Lower lobe of right lung (tissue), 2 donors: ENCODE measurements around the gene PSG6. TPM values are rescaled to one million over a fixed set of nuclear protein-coding genes. Genes with fewer than 3 reads are reported as not detected.
"Not testable (repeated sequence)": the region's sequence is repeated elsewhere in the genome, so short reads cannot be mapped to it uniquely, and the experiment has no call there.

Experiments
- ATAC-seq, 2 donors: fragments of 200-7000 bp; cut with Tn5 transposase; one replicate each; pipeline ENCODE4 v1.9.1; 2020 to 2022; ENCODE audit warnings: mild to moderate bottlenecking in 2 of 2, moderate library complexity in 2 of 2
- DNase-seq: peaks from one replicate; pipeline ENCODE4 v3.0.0-alpha.2; 2020
- H3K27ac ChIP-seq: fragments of 200-600 bp; one replicate; pipeline ENCODE4 v1.8.0; 2022
- H3K27me3 ChIP-seq: fragments of 200-600 bp; one replicate; pipeline ENCODE4 v1.8.0; 2022; ENCODE audit warnings: low read depth
- H3K36me3 ChIP-seq: fragments of 200-600 bp; one replicate; pipeline ENCODE4 v1.8.0; 2022; ENCODE audit warnings: mild to moderate bottlenecking
- H3K4me1 ChIP-seq: fragments of 200-600 bp; one replicate; pipeline ENCODE4 v1.8.0; 2022
- H3K4me3 ChIP-seq: fragments of 200-600 bp; one replicate; pipeline ENCODE4 v1.8.0; 2022; ENCODE audit warnings: mild to moderate bottlenecking
- H3K9me3 ChIP-seq: fragments of 200-600 bp; one replicate; pipeline ENCODE4 v1.8.0; 2022
- CTCF ChIP-seq: fragments of 200-600 bp; IDR thresholded peaks from one replicate; pipeline ENCODE4 v1.8.0; 2022; ENCODE audit warnings: antibody characterized with exemption, mild to moderate bottlenecking
- intact Hi-C: fragments of 100-400 bp; cut with DNase I; formaldehyde crosslinking; loops from one replicate; pipeline ENCODE4 v1.11.0; 2022
- total RNA-seq: library from RNA; stranded (reverse); fragmentation: NEBNext Ultra II Directional; extraction: Animal tissue kit (Norgen Biotek cat#: 25700); gene quantifications from one replicate; pipeline ENCODE4 v1.2.1, GENCODE V29; 2021
- donor health status: DM: no; HTN: yes; CAD: no; lungs with severe emphysema.

Gene PSG6
- total RNA-seq, 1 donor from 2014 or later: not detected

- peak; percentile 28 for TF ChIP-seq CTCF
- intact Hi-C loops, H3K4me3 ChIP-seq: not testable (repeated sequence)
Measured at GRCh38 chr19:42881279-42881678, 36.4 kb downstream of the PSG6 start.

GRCh38 chr19:42880621-42881020, 37.1 kb downstream of the PSG6 start:
- DNase-seq, intact Hi-C loops, H3K27ac ChIP-seq, H3K9me3 ChIP-seq, H3K4me3 ChIP-seq, ATAC-seq, H3K4me1 ChIP-seq, H3K36me3 ChIP-seq: not testable (repeated sequence)
- H3K27me3 ChIP-seq: peaks cover 11% of the 10 kb centered on the region

More at GRCh38 chr19:42881279-42881678, 36.4 kb downstream of the PSG6 start:
- H3K27ac ChIP-seq, ATAC-seq, H3K36me3 ChIP-seq, H3K9me3 ChIP-seq, DNase-seq, H3K4me1 ChIP-seq: not testable (repeated sequence)
- H3K27me3 ChIP-seq: peaks cover 11% of the 10 kb centered on the region

GRCh38 chr19:42879613-42880012, 38.1 kb downstream of the PSG6 start, which contains the start of gene PSG1:
Gene PSG1 (minus strand): TSS chr19:42879713. CDS start chr19:42879581, 132 bp downstream.
- Histone ChIP-seq H3K36me3 (no peaks in the 10 kb centered on the region), H3K27ac (no peak within 1 kb of the TSS), H3K9me3 (no peaks in the 10 kb centered on the region), H3K27me3 (peaks cover 3% of the 10 kb centered on the region), H3K4me3 (no peak within 1 kb of the TSS), H3K4me1 (no peaks in the 10 kb centered on the region)
- DNase-seq: no peak
- no peak for ATAC-seq
- TF ChIP-seq CTCF: no peak
- intact Hi-C loops: no loop called here

GRCh38 chr19:42876596-42876995, 41.1 kb downstream of the PSG6 start:
- ATAC-seq, H3K4me3 ChIP-seq, H3K9me3 ChIP-seq, H3K27me3 ChIP-seq, H3K4me1 ChIP-seq, H3K36me3 ChIP-seq, H3K27ac ChIP-seq, DNase-seq, intact Hi-C loops: not testable (repeated sequence)

- ATAC-seq, H3K9me3 ChIP-seq, intact Hi-C loops, H3K4me1 ChIP-seq, H3K36me3 ChIP-seq, H3K4me3 ChIP-seq, DNase-seq, H3K27me3 ChIP-seq, H3K27ac ChIP-seq: not testable (repeated sequence)
Measured at GRCh38 chr19:42875881-42876280, 41.8 kb downstream of the PSG6 start.

GRCh38 chr19:42874901-42875813, 42.5 kb downstream of the PSG6 start:
- DNase-seq, H3K4me1 ChIP-seq, H3K4me3 ChIP-seq, H3K27me3 ChIP-seq, ATAC-seq, H3K27ac ChIP-seq, H3K9me3 ChIP-seq, intact Hi-C loops, H3K36me3 ChIP-seq: not testable (repeated sequence)

GRCh38 chr19:42874136-42874535, 43.6 kb downstream of the PSG6 start:
- H3K4me3 ChIP-seq, intact Hi-C loops, H3K27ac ChIP-seq, H3K4me1 ChIP-seq, H3K27me3 ChIP-seq, ATAC-seq, H3K36me3 ChIP-seq, H3K9me3 ChIP-seq, DNase-seq: not testable (repeated sequence)

GRCh38 chr19:42872608-42873007, 45.1 kb downstream of the PSG6 start:
- no peaks in the 10 kb centered on the region for H3K27me3 ChIP-seq
- DNase-seq (no peak), ATAC-seq (no peak)
- no peak overlapping the region for H3K4me3 ChIP-seq
- no peaks in the 10 kb centered on the region for H3K9me3 ChIP-seq
- TF ChIP-seq CTCF: no peak
- no peak overlapping the region for H3K27ac ChIP-seq
- intact Hi-C loops: no loop called here
- H3K4me1 ChIP-seq: no peaks in the 10 kb centered on the region
- H3K36me3 ChIP-seq: no peaks in the 10 kb centered on the region
